KMS-11 (cell line): ENCODE measurements around the gene MYO5C.
A peak's percentile ranks its signal among the peaks of the same experiment; 100 is the strongest.

Experiments
- H2AFZ ChIP-seq: fragments of 200-600 bp; sonication (generic); 2 replicates; pipeline ENCODE4 v1.6.1; 2016; ENCODE audit warnings: antibody characterized with exemption, mixed run types, low read depth
- H3K27ac ChIP-seq: fragments of 200-600 bp; sonication (generic); 2 replicates; pipeline ENCODE4 v1.6.1; 2016; ENCODE audit warnings: mild to moderate bottlenecking, mixed run types
- H3K27me3 ChIP-seq: fragments of 200-600 bp; sonication (generic); 2 replicates; pipeline ENCODE4 v1.6.1; 2017; ENCODE audit warnings: mild to moderate bottlenecking, low read depth, mixed run types, moderate library complexity; ENCODE audit not compliant: insufficient read depth
- H3K36me3 ChIP-seq: fragments of 200-600 bp; sonication (generic); 2 replicates; pipeline ENCODE4 v1.6.1; 2017; ENCODE audit warnings: mild to moderate bottlenecking, mixed run types; ENCODE audit not compliant: insufficient read depth
- H3K4me1 ChIP-seq: fragments of 200-600 bp; sonication (generic); 2 replicates; pipeline ENCODE4 v1.6.1; 2016; ENCODE audit warnings: mild to moderate bottlenecking, low read depth, mixed run types; ENCODE audit not compliant: poor library complexity, severe bottlenecking
- H3K4me2 ChIP-seq: fragments of 200-600 bp; sonication (generic); 2 replicates; pipeline ENCODE4 v1.7.0; 2016; ENCODE audit warnings: mild to moderate bottlenecking, mixed run types
- H3K4me3 ChIP-seq: fragments of 200-600 bp; sonication (generic); IDR thresholded peaks from 2 replicates; pipeline ENCODE4 v1.6.1; 2017; ENCODE audit warnings: low read depth, low read length, mixed read lengths; ENCODE audit not compliant: insufficient read depth
- H3K79me2 ChIP-seq: fragments of 200-600 bp; sonication (generic); 2 replicates; pipeline ENCODE4 v1.6.1; 2016; ENCODE audit warnings: low read depth, mixed run types; ENCODE audit not compliant: insufficient read depth
- H3K9ac ChIP-seq: fragments of 200-600 bp; sonication (generic); 2 replicates; pipeline ENCODE4 v1.6.1; 2016; ENCODE audit warnings: mild to moderate bottlenecking, mixed run types
- H4K20me1 ChIP-seq: fragments of 200-600 bp; sonication (generic); 2 replicates; pipeline ENCODE4 v1.6.1; 2016; ENCODE audit warnings: mild to moderate bottlenecking, mixed run types; ENCODE audit not compliant: insufficient read depth
- CTCF ChIP-seq: fragments of 200-600 bp; sonication (generic); conservative IDR thresholded peaks from 2 replicates; pipeline ENCODE4 v1.6.1; 2017; ENCODE audit warnings: low read depth, mild to moderate bottlenecking, antibody characterized with exemption, low read length, moderate library complexity, mixed read lengths

MYO5C gene

GRCh38 chr15:52295421-52296001 is at the start of gene MYO5C:
MYO5C (minus strand) TSS chr15:52295804; CDS start chr15:52295636, 168 bp downstream.
- Histone ChIP-seq H4K20me1 (no peaks in the 10 kb centered on the region), H3K27me3 (no peaks in the 10 kb centered on the region), H3K4me3 (no peak within 1 kb of the TSS), H3K27ac (no peak within 1 kb of the TSS), H3K4me1 (no peaks in the 10 kb centered on the region), H3K9ac (no peak within 1 kb of the TSS), H3K36me3 (no peaks in the 10 kb centered on the region), H2AFZ (peak within 1 kb of the TSS; percentile 47; the same call in 1 of the 2 replicates), H3K4me2 (no peak within 1 kb of the TSS), H3K79me2 (no peaks in the 10 kb centered on the region)
- TF ChIP-seq CTCF, result no peak

- TF ChIP-seq CTCF, result no peak
- Histone ChIP-seq H3K36me3 (peaks cover 3% of the 10 kb centered on the region; the same call in 1 of the 2 replicates), H3K79me2 (no peaks in the 10 kb centered on the region), H3K27ac (no peak overlapping the region), H2AFZ (no peak overlapping the region), H4K20me1 (no peaks in the 10 kb centered on the region), H3K4me1 (peaks cover 19% of the 10 kb centered on the region), H3K4me2 (no peak overlapping the region), H3K9ac (no peak overlapping the region), H3K27me3 (no peaks in the 10 kb centered on the region), H3K4me3 (no peak overlapping the region)
Observed at GRCh38 chr15:52344592-52344991, 49.0 kb upstream of the MYO5C start.

GRCh38 chr15:52343831-52344230 is 48.2 kb upstream of the MYO5C start:
- Histone ChIP-seq H3K4me3 (no peak overlapping the region), H3K9ac (no peak overlapping the region), H3K79me2 (no peaks in the 10 kb centered on the region), H4K20me1 (no peaks in the 10 kb centered on the region), H3K27me3 (no peaks in the 10 kb centered on the region), H3K36me3 (no peaks in the 10 kb centered on the region; the same call in 1 of the 2 replicates), H3K4me1 (peaks cover 23% of the 10 kb centered on the region), H2AFZ (no peak overlapping the region), H3K27ac (no peak overlapping the region), H3K4me2 (no peak overlapping the region)
- TF ChIP-seq CTCF, result no peak

- Histone ChIP-seq H3K79me2 (no peaks in the 10 kb centered on the region), H3K4me1 (peaks cover 33% of the 10 kb centered on the region), H3K9ac (no peak overlapping the region), H4K20me1 (no peaks in the 10 kb centered on the region), H3K4me2 (no peak overlapping the region), H2AFZ (no peak overlapping the region), H3K36me3 (no peaks in the 10 kb centered on the region), H3K27ac (no peak overlapping the region), H3K4me3 (no peak overlapping the region), H3K27me3 (no peaks in the 10 kb centered on the region)
- TF ChIP-seq CTCF, result no peak
Observed at GRCh38 chr15:52340093-52340492, 44.5 kb upstream of the MYO5C start.
